Activated CD4-positive, alpha-beta T cell treated with anti-CD3 and anti-CD28 coated beads for 24 hours (primary cell): ENCODE results near the gene PPP1R9B.

ENCODE experiments used
- DNase-seq, 2 donors: peaks; one replicate each; pipeline ENCODE4 v3.0.0-alpha.2; 2020; ENCODE audit warnings: low read depth in 2 of 2

The PPP1R9B gene

GRCh38 chr17:50106393-50107131, 43.9 kb downstream of the PPP1R9B start:
- no peak for DNase-seq

- no peak for DNase-seq
Observed at GRCh38 chr17:50105811-50106210, 44.7 kb downstream of the PPP1R9B start.

GRCh38 chr17:50103941-50104340, 46.5 kb downstream of the PPP1R9B start:
- no peak for DNase-seq

- no peak for DNase-seq
Observed at GRCh38 chr17:50103252-50103651, 47.2 kb downstream of the PPP1R9B start.

GRCh38 chr17:50102164-50102991, 48.1 kb downstream of the PPP1R9B start:
- DNase-seq = no peak

- DNase-seq = no peak
Observed at GRCh38 chr17:50101346-50102163, 48.9 kb downstream of the PPP1R9B start.

- DNase-seq = no peak
Observed at GRCh38 chr17:50100921-50101345, 49.5 kb downstream of the PPP1R9B start.

GRCh38 chr17:50100480-50100883, 50.0 kb downstream of the PPP1R9B start:
- DNase-seq = no peak

- DNase-seq = no peak
Observed at GRCh38 chr17:50099003-50099402, 51.5 kb downstream of the PPP1R9B start.

- DNase-seq = no peak
Observed at GRCh38 chr17:50098583-50098982, 51.9 kb downstream of the PPP1R9B start.

- no peak for DNase-seq
Observed at GRCh38 chr17:50097926-50098325, 52.6 kb downstream of the PPP1R9B start.

- DNase-seq = no peak
Observed at GRCh38 chr17:50097455-50097854, 53.0 kb downstream of the PPP1R9B start.

GRCh38 chr17:50096758-50097157, 53.7 kb downstream of the PPP1R9B start:
- DNase-seq = no peak

- DNase-seq = no peak
Observed at GRCh38 chr17:50096092-50096491, 54.4 kb downstream of the PPP1R9B start.

- DNase-seq = no peak
Observed at GRCh38 chr17:50095626-50096037, 54.8 kb downstream of the PPP1R9B start.

GRCh38 chr17:50094753-50095619, 55.5 kb downstream of the PPP1R9B start, which contains the start of gene PDK2:
PDK2 (plus strand) TSS chr17:50095351; CDS start chr17:50095436, 85 bp downstream.
- peak; percentile 87 to 90 for DNase-seq

GRCh38 chr17:50094243-50094752, 56.2 kb downstream of the PPP1R9B start:
- peak; percentile 90 to 94 for DNase-seq

- DNase-seq = no peak
Observed at GRCh38 chr17:50093807-50094206, 56.7 kb downstream of the PPP1R9B start.

- no peak for DNase-seq
Observed at GRCh38 chr17:50093246-50093645, 57.2 kb downstream of the PPP1R9B start.

- DNase-seq = no peak
Observed at GRCh38 chr17:50091918-50092285, 58.6 kb downstream of the PPP1R9B start.
